ENCODE results near the gene DDX31. TPM values are rescaled to one million over a fixed set of nuclear protein-coding genes. Genes with fewer than 3 reads are reported as not detected.

Gene DDX31
- total RNA-seq, 1 experiment from 2014 or later = 25.8 TPM

- ChIA-PET CTCF (no interaction called here), POLR2A (no interaction called here), RAD21 (ENCODE audit: low non-redundant PET in 1 of 2, low total read pairs in 2 of 2, uncharacterized antibody in 2 of 2, unreplicated experiment in 2 of 2) (no interaction called here)
- DNase-seq (ENCODE audit: low read depth, low spot score) (no peak), ATAC-seq (no peak)
- Histone ChIP-seq H3K27me3 (ENCODE audit: insufficient read depth, low read length) (no peaks in the 10 kb centered on the region), H3K4me1 (ENCODE audit: control insufficient read depth in 1 of 2, insufficient read depth in 2 of 2, low read length in 2 of 2) (peaks cover 4 to 27% of the 10 kb centered on the region in 2 experiments; a peak in 3 of 4 replicates), H3K79me2 (ENCODE audit: insufficient read depth, low read length) (no peaks in the 10 kb centered on the region), H3K27ac (ENCODE audit: low read depth, low read length) (no peak overlapping the region), H4K20me1 (ENCODE audit: insufficient read depth) (no peaks in the 10 kb centered on the region), H3K36me3 (ENCODE audit: control insufficient read depth in 1 of 2, insufficient read depth in 2 of 2, low read length in 2 of 2) (no peaks in the 10 kb centered on the region), H3K4me3 (replicated peaks in 1 of 2; ENCODE audit: low read depth in 1 of 2, low read length in 2 of 2) (no peak overlapping the region), H3K9me2 (ENCODE audit: insufficient read depth) (no peaks in the 10 kb centered on the region), H3K9me3 (ENCODE audit: control insufficient read depth in 1 of 2, insufficient read depth in 1 of 2, low read depth in 1 of 2, low read length in 2 of 2) (no peaks in the 10 kb centered on the region), H3K4me2 (ENCODE audit: low read length) (no peak overlapping the region), H2AFZ (ENCODE audit: low read depth, low read length, poor library complexity, severe bottlenecking) (no peak overlapping the region), H3K9ac (ENCODE audit: low read length) (no peak overlapping the region)
- intact Hi-C loops (cut with micrococcal nuclease) = no loop called here
- no peak for TF ChIP-seq REST (IDR thresholded peaks at IDR 0.05; ENCODE audit: low read depth)
- no peak for TF ChIP-seq ATF3 (IDR thresholded peaks at IDR 0.05)
- no peak for TF ChIP-seq POLR2AphosphoS5 (IDR thresholded peaks at IDR 0.05; ENCODE audit: low read depth, low read length)
- no peak for TF ChIP-seq JUND (IDR thresholded peaks at IDR 0.05)
- no peak for TF ChIP-seq EZH2 (IDR thresholded peaks at IDR 0.05)
- TF ChIP-seq SRF (IDR thresholded peaks at IDR 0.05; ENCODE audit: low read depth) = no peak
- TF ChIP-seq SP1 (IDR thresholded peaks at IDR 0.05; ENCODE audit: low read depth) = no peak
- no peak for TF ChIP-seq ZNF274 (IDR thresholded peaks at IDR 0.05; ENCODE audit: low read depth, low read length)
- no peak for TF ChIP-seq CTCF (IDR thresholded peaks at IDR 0.05 in 2 of 3, conservative IDR thresholded peaks at IDR 0.05 in 1 of 3; ENCODE audit: borderline replicate concordance in 1 of 3, insufficient read depth in 1 of 3, low read depth in 2 of 3, low read length in 2 of 3)
- no peak for TF ChIP-seq YY1 (IDR thresholded peaks at IDR 0.05; ENCODE audit: extremely low read depth, insufficient replicate concordance, low read depth, low read length)
- TF ChIP-seq POLR2A (IDR thresholded peaks at IDR 0.05; ENCODE audit: borderline replicate concordance, extremely low read depth, insufficient read depth, insufficient read length) = no peak
- no peak for TF ChIP-seq MAX (IDR thresholded peaks at IDR 0.05)
- no peak for TF ChIP-seq EGR1 (IDR thresholded peaks at IDR 0.05; ENCODE audit: low read depth)
- no peak for TF ChIP-seq ZFX (IDR thresholded peaks at IDR 0.05)
- no peak for TF ChIP-seq TCF7L2 (IDR thresholded peaks at IDR 0.05; ENCODE audit: borderline replicate concordance, extremely low read depth, insufficient read depth, insufficient read length)
- no peak for TF ChIP-seq CBX3 (IDR thresholded peaks at IDR 0.05; ENCODE audit: low read depth)
- no TSS peak for BruUV-seq (replicated peaks)
These were observed 122.3 kb downstream of the DDX31 start for GRCh38 chr9:132547436-132547835.
